ENCODE measurements around the gene ITGA8.

GRCh38 chr10:15541376-15541775 lies 178.3 kb downstream of the ITGA8 start:
- no peak for TF ChIP-seq CTCF (IDR thresholded peaks at IDR 0.05; ENCODE audit: low read depth, low read length)
- no peak for TF ChIP-seq EZH2phosphoT487 (IDR thresholded peaks at IDR 0.05; ENCODE audit: low read depth)
